SK-N-MC (cell line): Measurements from ENCODE around the gene CTSD.

Experiments used
- EZH2 ChIP-seq: fragments of 200-600 bp; sonication (generic); IDR thresholded peaks from one replicate; pipeline ENCODE4 v1.6.1; 2017; ENCODE audit warnings: antibody characterized with exemption
- FOXP2 ChIP-seq: optimal IDR thresholded peaks from 2 replicates; pipeline ENCODE3; 2011; ENCODE audit warnings: mild to moderate bottlenecking, moderate library complexity; ENCODE audit not compliant: insufficient read depth; ENCODE audit errors: extremely low read length, control extremely low read depth

GRCh38 chr11:1757861-1758610, 5.7 kb downstream of the CTSD start:
- TF ChIP-seq EZH2 = no peak
- TF ChIP-seq FOXP2 = no peak
